ENCODE results near the gene AIFM2. TPM values are rescaled to one million over a fixed set of nuclear protein-coding genes. Genes with fewer than 3 reads are reported as not detected.
A peak's percentile ranks its signal among the peaks of the same experiment; 100 is the strongest.

The AIFM2 gene
- total and polyA plus RNA-seq, 10 of the 15 experiments (the other 5 are each of a cell fraction or from before 2014, with no cell fraction given): 4.5 to 30.8 (median 15.6) TPM

GRCh38 chr10:70145666-70146488, 13.3 kb upstream of the AIFM2 start (continued):
- TF ChIP-seq, protein P1, sequence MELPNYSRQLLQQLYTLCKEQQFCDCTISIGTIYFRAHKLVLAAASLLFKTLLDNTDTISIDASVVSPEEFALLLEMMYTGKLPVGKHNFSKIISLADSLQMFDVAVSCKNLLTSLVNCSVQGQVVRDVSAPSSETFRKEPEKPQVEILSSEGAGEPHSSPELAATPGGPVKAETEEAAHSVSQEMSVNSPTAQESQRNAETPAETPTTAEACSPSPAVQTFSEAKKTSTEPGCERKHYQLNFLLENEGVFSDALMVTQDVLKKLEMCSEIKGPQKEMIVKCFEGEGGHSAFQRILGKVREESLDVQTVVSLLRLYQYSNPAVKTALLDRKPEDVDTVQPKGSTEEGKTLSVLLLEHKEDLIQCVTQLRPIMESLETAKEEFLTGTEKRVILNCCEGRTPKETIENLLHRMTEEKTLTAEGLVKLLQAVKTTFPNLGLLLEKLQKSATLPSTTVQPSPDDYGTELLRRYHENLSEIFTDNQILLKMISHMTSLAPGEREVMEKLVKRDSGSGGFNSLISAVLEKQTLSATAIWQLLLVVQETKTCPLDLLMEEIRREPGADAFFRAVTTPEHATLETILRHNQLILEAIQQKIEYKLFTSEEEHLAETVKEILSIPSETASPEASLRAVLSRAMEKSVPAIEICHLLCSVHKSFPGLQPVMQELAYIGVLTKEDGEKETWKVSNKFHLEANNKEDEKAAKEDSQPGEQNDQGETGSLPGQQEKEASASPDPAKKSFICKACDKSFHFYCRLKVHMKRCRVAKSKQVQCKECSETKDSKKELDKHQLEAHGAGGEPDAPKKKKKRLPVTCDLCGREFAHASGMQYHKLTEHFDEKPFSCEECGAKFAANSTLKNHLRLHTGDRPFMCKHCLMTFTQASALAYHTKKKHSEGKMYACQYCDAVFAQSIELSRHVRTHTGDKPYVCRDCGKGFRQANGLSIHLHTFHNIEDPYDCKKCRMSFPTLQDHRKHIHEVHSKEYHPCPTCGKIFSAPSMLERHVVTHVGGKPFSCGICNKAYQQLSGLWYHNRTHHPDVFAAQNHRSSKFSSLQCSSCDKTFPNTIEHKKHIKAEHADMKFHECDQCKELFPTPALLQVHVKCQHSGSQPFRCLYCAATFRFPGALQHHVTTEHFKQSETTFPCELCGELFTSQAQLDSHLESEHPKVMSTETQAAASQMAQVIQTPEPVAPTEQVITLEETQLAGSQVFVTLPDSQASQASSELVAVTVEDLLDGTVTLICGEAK (IDR thresholded peaks at IDR 0.05; ENCODE audit: borderline replicate concordance): no peak
- TF ChIP-seq BCL3 (IDR thresholded peaks at IDR 0.05; ENCODE audit: borderline replicate concordance, insufficient read depth, low read depth, low read length, poor library complexity, severe bottlenecking) (no peak), BACH1 (IDR thresholded peaks at IDR 0.05; ENCODE audit: borderline replicate concordance) (peak; percentile 66; the same call in 1 of the 2 replicates), SUPT20H (IDR thresholded peaks at IDR 0.05; ENCODE audit: borderline replicate concordance, control insufficient read depth, low read depth, low read length) (no peak), TCF3 (IDR thresholded peaks at IDR 0.05; ENCODE audit: borderline replicate concordance, insufficient read depth, low read depth, low read length) (no peak), STAT3 (IDR thresholded peaks at IDR 0.05; ENCODE audit: low read depth, low read length) (no peak), FOXM1 (IDR thresholded peaks at IDR 0.05; ENCODE audit: low read depth, low read length) (no peak), USF1 (IDR thresholded peaks at IDR 0.05; ENCODE audit: borderline replicate concordance, extremely low read length, insufficient read depth, low read depth, low read length) (no peak), MEF2A (IDR thresholded peaks at IDR 0.05; ENCODE audit: insufficient read depth, low read depth, low read length) (no peak), JUNB (IDR thresholded peaks at IDR 0.05) (no peak), SP1 (IDR thresholded peaks at IDR 0.05; ENCODE audit: low read depth, low read length) (no peak), POLR2A (IDR thresholded peaks at IDR 0.05; ENCODE audit: low read depth, low read length) (peak; percentile 79), PML (IDR thresholded peaks at IDR 0.05; ENCODE audit: low read length) (no peak), FOS (IDR thresholded peaks at IDR 0.05; ENCODE audit: borderline replicate concordance, extremely low read depth, insufficient read length) (no peak), HSF1 (IDR thresholded peaks at IDR 0.05; ENCODE audit: low read depth, low read length) (no peak), MTA2 (IDR thresholded peaks at IDR 0.05; ENCODE audit: low read depth) (no peak), ZZZ3 (IDR thresholded peaks at IDR 0.05; ENCODE audit: control insufficient read depth, insufficient read length, low read depth) (no peak)
- TF ChIP-seq, protein P2, sequence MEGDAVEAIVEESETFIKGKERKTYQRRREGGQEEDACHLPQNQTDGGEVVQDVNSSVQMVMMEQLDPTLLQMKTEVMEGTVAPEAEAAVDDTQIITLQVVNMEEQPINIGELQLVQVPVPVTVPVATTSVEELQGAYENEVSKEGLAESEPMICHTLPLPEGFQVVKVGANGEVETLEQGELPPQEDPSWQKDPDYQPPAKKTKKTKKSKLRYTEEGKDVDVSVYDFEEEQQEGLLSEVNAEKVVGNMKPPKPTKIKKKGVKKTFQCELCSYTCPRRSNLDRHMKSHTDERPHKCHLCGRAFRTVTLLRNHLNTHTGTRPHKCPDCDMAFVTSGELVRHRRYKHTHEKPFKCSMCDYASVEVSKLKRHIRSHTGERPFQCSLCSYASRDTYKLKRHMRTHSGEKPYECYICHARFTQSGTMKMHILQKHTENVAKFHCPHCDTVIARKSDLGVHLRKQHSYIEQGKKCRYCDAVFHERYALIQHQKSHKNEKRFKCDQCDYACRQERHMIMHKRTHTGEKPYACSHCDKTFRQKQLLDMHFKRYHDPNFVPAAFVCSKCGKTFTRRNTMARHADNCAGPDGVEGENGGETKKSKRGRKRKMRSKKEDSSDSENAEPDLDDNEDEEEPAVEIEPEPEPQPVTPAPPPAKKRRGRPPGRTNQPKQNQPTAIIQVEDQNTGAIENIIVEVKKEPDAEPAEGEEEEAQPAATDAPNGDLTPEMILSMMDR (IDR thresholded peaks at IDR 0.05 in 2 of 3, conservative IDR thresholded peaks at IDR 0.05 in 1 of 3; ENCODE audit: control insufficient read depth in 2 of 3, extremely low read depth in 1 of 3, insufficient read depth in 1 of 3, low read depth in 3 of 3, low read length in 3 of 3): peak; percentile 56 to 58 (median 56); a peak in 5 of 6 replicates
- TF ChIP-seq, protein P3, sequence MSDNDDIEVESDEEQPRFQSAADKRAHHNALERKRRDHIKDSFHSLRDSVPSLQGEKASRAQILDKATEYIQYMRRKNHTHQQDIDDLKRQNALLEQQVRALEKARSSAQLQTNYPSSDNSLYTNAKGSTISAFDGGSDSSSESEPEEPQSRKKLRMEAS (IDR thresholded peaks at IDR 0.05; ENCODE audit: low read depth, low read length): peak; percentile 77

Data from GM12878 (cell line).